ENCODE results near the gene SAA1.

DNA sequence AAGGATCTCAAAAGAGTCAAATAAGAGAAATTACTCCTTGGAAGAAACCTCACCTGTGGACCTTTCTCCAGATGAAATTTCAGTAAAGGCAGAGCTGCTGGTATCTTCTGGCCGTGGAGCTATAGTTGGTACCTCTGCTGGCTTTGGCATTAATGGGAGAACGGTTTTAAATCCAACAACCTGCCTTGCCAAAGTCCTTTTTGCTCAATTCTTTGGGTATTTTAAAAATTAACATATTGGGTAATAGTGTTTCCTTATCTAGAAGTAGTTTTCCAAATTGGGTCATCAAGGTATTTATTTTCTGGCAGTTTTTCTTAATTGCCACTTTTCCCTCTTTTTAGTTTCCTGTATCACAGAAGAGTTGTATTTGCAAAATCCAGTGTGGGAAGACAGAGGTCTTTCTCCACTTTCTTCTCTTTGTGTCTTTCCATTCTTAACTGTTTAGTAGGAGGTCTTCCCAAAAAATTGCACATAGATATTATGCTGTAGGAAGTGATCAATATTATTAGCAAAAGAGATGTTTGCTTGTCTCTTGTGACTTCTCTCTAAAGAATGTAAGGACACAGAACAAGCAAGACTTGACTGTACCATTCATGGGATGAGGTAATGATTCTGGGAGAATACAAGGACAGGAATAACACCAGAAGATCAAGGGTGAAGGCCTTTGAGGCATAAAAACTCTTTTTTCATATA, 29.3 kb upstream of the SAA1 start, which contains the start of gene SAA4:
- TF ChIP-seq, protein P1, sequence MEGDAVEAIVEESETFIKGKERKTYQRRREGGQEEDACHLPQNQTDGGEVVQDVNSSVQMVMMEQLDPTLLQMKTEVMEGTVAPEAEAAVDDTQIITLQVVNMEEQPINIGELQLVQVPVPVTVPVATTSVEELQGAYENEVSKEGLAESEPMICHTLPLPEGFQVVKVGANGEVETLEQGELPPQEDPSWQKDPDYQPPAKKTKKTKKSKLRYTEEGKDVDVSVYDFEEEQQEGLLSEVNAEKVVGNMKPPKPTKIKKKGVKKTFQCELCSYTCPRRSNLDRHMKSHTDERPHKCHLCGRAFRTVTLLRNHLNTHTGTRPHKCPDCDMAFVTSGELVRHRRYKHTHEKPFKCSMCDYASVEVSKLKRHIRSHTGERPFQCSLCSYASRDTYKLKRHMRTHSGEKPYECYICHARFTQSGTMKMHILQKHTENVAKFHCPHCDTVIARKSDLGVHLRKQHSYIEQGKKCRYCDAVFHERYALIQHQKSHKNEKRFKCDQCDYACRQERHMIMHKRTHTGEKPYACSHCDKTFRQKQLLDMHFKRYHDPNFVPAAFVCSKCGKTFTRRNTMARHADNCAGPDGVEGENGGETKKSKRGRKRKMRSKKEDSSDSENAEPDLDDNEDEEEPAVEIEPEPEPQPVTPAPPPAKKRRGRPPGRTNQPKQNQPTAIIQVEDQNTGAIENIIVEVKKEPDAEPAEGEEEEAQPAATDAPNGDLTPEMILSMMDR (IDR thresholded peaks at IDR 0.05; ENCODE audit: insufficient read depth, low read length, poor library complexity, severe bottlenecking) = no peak
- no peak for TF ChIP-seq EZH2phosphoT487 (conservative IDR thresholded peaks at IDR 0.05; ENCODE audit: low read length)
